Amygdala (tissue), 56 donors: ENCODE data around the gene ZSCAN1.
"Not testable (repeated sequence)": the region's sequence is repeated elsewhere in the genome, so short reads cannot be mapped to it uniquely, and the experiment has no call there.

Experiments
- DNase-seq, 56 donors: peaks; one replicate each; lab custom pipeline; 2025; lab: John Stamatoyannopoulos, UW

Gene ZSCAN1

GRCh38 chr19:58033741-58034476, at the start of gene ZSCAN1:
Gene ZSCAN1 (plus strand): TSS chr19:58034025. CDS start chr19:58037837, 3,812 bp downstream.
- peak; percentile 33 to 98 (median 88) for DNase-seq

- DNase-seq: no peak
These were observed 41.0 kb upstream of the ZSCAN1 start for GRCh38 chr19:57992841-57993240.

GRCh38 chr19:58000677-58001076, 33.1 kb upstream of the ZSCAN1 start:
- DNase-seq: no peak

GRCh38 chr19:58001895-58002369, 31.9 kb upstream of the ZSCAN1 start:
- DNase-seq: peak in 4 of 56 donors; percentile 3 to 37 (median 4)

- DNase-seq: peak in 55 of 56 donors; percentile 24 to 89 (median 75)
These were observed 31.2 kb upstream of the ZSCAN1 start, which contains the start of gene ZNF606 for GRCh38 chr19:58002384-58003173. Gene ZNF606 (minus strand): TSS chr19:58002820. CDS start chr19:58001319, 1,501 bp downstream.

GRCh38 chr19:58003174-58003828, 30.5 kb upstream of the ZSCAN1 start:
- DNase-seq: peak in 2 of 56 donors; percentile 14 to 35

GRCh38 chr19:58007285-58007684, 26.5 kb upstream of the ZSCAN1 start:
- DNase-seq: no peak

GRCh38 chr19:58008877-58009276, 24.9 kb upstream of the ZSCAN1 start:
- not testable (repeated sequence) for DNase-seq

GRCh38 chr19:58009301-58009665, 24.5 kb upstream of the ZSCAN1 start:
- peak in 1 of 56 donors; percentile 43 for DNase-seq

GRCh38 chr19:58009666-58010301, 24.0 kb upstream of the ZSCAN1 start:
- DNase-seq: peak; percentile 19 to 95 (median 82)

- no peak for DNase-seq
These were observed 23.3 kb upstream of the ZSCAN1 start for GRCh38 chr19:58010507-58010906.

- DNase-seq: no peak
These were observed 19.7 kb upstream of the ZSCAN1 start for GRCh38 chr19:58014141-58014540.

GRCh38 chr19:58020129-58020528, 13.7 kb upstream of the ZSCAN1 start:
- DNase-seq: no peak

GRCh38 chr19:58021541-58022282, 12.1 kb upstream of the ZSCAN1 start:
- DNase-seq: peak in 41 of 56 donors; percentile 3 to 85 (median 31)

GRCh38 chr19:58022283-58022660, 11.6 kb upstream of the ZSCAN1 start:
- DNase-seq: no peak

- DNase-seq: no peak
These were observed 9.2 kb upstream of the ZSCAN1 start for GRCh38 chr19:58024661-58025060.

GRCh38 chr19:58034477-58034793, 610 bp downstream of the ZSCAN1 start:
- DNase-seq: peak in 4 of 56 donors; percentile 5 to 29 (median 26)

GRCh38 chr19:58035863-58036262, 2.0 kb downstream of the ZSCAN1 start:
- DNase-seq: peak in 2 of 56 donors; percentile 4 to 5

GRCh38 chr19:58037927-58038687, 4.3 kb downstream of the ZSCAN1 start:
- peak in 31 of 56 donors; percentile 2 to 71 (median 23) for DNase-seq
